T-cell (primary cell): ENCODE data around the gene TNRC6B. TPM values are rescaled to one million over a fixed set of nuclear protein-coding genes. Genes with fewer than 3 reads are reported as not detected.
"Not testable (repeated sequence)": the region's sequence is repeated elsewhere in the genome, so short reads cannot be mapped to it uniquely, and the experiment has no call there.

Experiments
- ATAC-seq, 4 experiments: fragments of 200-7000 bp in 3 of 4; fragments of 150-1000 bp in 1 of 4; cut with Tn5 transposase; replicated peaks in 1 of 4; 1 replicate in 3 of 4; 2 replicates in 1 of 4; pipeline ENCODE4 v1.10.0; 2021; ENCODE audit warnings: moderate library complexity in 3 of 4, mild to moderate bottlenecking in 2 of 4, moderate number of reproducible peaks in 1 of 4
- CTCF ChIA-PET, 2 donors: fragments of 300-600 bp; sonication (Branson Sonifier 250); formaldehyde crosslinking; loops; one replicate each; lab custom pipeline; 2022; ENCODE audit warnings: antibody characterized with exemption in 2 of 2; lab: Charles Lee
- POLR2A ChIA-PET, 2 donors: fragments of 300-600 bp; sonication (Branson Sonifier 250); formaldehyde crosslinking; loops; one replicate each; lab custom pipeline; 2022; ENCODE audit warnings: antibody characterized with exemption in 2 of 2; lab: Charles Lee
- DNase-seq, 35 experiments: peaks; one replicate each; pipeline versions ENCODE4 v3.0.0 to v3.0.0-alpha.2; 2013 to 2023
- H3K27ac ChIP-seq: one replicate; pipeline ENCODE4 v1.5.1; 2013; ENCODE audit warnings: low read length
- H3K27me3 ChIP-seq, 2 experiments: replicated peaks in 1 of 2; 1 replicate in 1 of 2; 2 replicates in 1 of 2; pipeline versions ENCODE4 v1.6.1 to v1.7.0; 2013; ENCODE audit warnings: low read length in 1 of 2, mixed read lengths in 1 of 2; ENCODE audit not compliant: control insufficient read depth in 2 of 2, insufficient read depth in 2 of 2; ENCODE audit errors: extremely low read depth in 1 of 2
- H3K36me3 ChIP-seq, 2 donors: 1 replicate in 1 of 2; 2 replicates in 1 of 2; pipeline versions ENCODE4 v1.6.1 to v1.7.0; 2013; ENCODE audit warnings: low read length in 1 of 2; ENCODE audit not compliant: control insufficient read depth in 2 of 2, insufficient read depth in 1 of 2; ENCODE audit errors: extremely low read depth in 1 of 2
- H3K4me1 ChIP-seq, 2 experiments: 1 replicate in 1 of 2; 2 replicates in 1 of 2; pipeline versions ENCODE4 v1.6.1 to v1.7.0; 2013; ENCODE audit warnings: low read length in 2 of 2, mixed read lengths in 1 of 2; ENCODE audit not compliant: insufficient read depth in 2 of 2, control insufficient read depth in 1 of 2; ENCODE audit errors: extremely low read depth in 1 of 2
- H3K4me3 ChIP-seq, 2 donors: 1 replicate in 1 of 2; 2 replicates in 1 of 2; pipeline versions ENCODE4 v1.5.1 to v1.7.0; 2013; ENCODE audit warnings: mild to moderate bottlenecking in 2 of 2, low read length in 1 of 2, moderate library complexity in 1 of 2; ENCODE audit not compliant: control insufficient read depth in 1 of 2; ENCODE audit errors: extremely low read depth in 1 of 2
- H3K9me3 ChIP-seq: 2 replicates; pipeline ENCODE4 v1.7.0; 2013
- H3K27ac Mint-ChIP-seq, 2 donors: one replicate each; pipeline ENCODE4 v1.8.0; 2020 to 2021; ENCODE audit warnings: mild to moderate bottlenecking in 2 of 2, mixed read lengths in 2 of 2
- H3K27me3 Mint-ChIP-seq, 2 donors: one replicate each; pipeline ENCODE4 v1.8.0; 2021 to 2022; ENCODE audit warnings: mixed read lengths in 2 of 2
- H3K36me3 Mint-ChIP-seq: one replicate; pipeline ENCODE4 v1.8.0; 2021; ENCODE audit warnings: mixed read lengths
- H3K4me1 Mint-ChIP-seq, 3 donors: one replicate each; pipeline ENCODE4 v1.8.0; 2020 to 2022; ENCODE audit warnings: mixed read lengths in 3 of 3, mild to moderate bottlenecking in 1 of 3
- H3K4me3 Mint-ChIP-seq, 3 donors: one replicate each; pipeline ENCODE4 v1.8.0; 2020 to 2022; ENCODE audit warnings: mild to moderate bottlenecking in 3 of 3, mixed read lengths in 3 of 3, moderate library complexity in 3 of 3
- H3K9me3 Mint-ChIP-seq, 3 donors: one replicate each; pipeline ENCODE4 v1.8.0; 2020 to 2022; ENCODE audit warnings: mixed read lengths in 3 of 3
- WGBS: methylation state at CpG from one replicate; pipeline ENCODE4 v1.1.5; 2013; ENCODE audit warnings: missing lambda C conversion rate; ENCODE audit not compliant: insufficient coverage; 5-methylcytosine and 5-hydroxymethylcytosine counted together
- total RNA-seq, 35 experiments: library from RNA in 6 of 35; stranded (reverse) in 6 of 35; fragments of 120-200 nt in 1 of 35; gene quantifications; one replicate each; pipeline versions ENCODE4 v1.2.1 to v1.2.4 and lab custom pipeline; 2013 to 2026

The TNRC6B gene
- total RNA-seq, 5 donors from 2014 or later (not counting 1 experiment from before 2014, with no cell fraction given): 122 to 173 (median 143) TPM

GRCh38 chr22:40153192-40153591, 24.5 kb upstream of the TNRC6B start:
- Mint-ChIP-seq H3K4me1 (peaks cover 20 to 22% (median 21%) of the 10 kb centered on the region in 3 donors), H3K27me3 (no peaks in the 10 kb centered on the region), H3K27ac (peak overlapping the region; percentile 31 to 39), H3K36me3 (peaks cover 32% of the 10 kb centered on the region), H3K9me3 (no peaks in the 10 kb centered on the region), H3K4me3 (no peak overlapping the region)
- Histone ChIP-seq H3K4me1 (no peaks in the 10 kb centered on the region), H3K36me3 (peaks cover 0 to 16% of the 10 kb centered on the region in 2 donors), H3K9me3 (no peaks in the 10 kb centered on the region), H3K4me3 (no peak overlapping the region), H3K27me3 (no peaks in the 10 kb centered on the region), H3K27ac (no peak overlapping the region)
- DNase-seq (no peak), ATAC-seq (no peak)
- ChIA-PET CTCF (no interaction called here), POLR2A (no interaction called here)
- WGBS: no CpG with 5 or more reads among the region's 4 CpGs

DNA sequence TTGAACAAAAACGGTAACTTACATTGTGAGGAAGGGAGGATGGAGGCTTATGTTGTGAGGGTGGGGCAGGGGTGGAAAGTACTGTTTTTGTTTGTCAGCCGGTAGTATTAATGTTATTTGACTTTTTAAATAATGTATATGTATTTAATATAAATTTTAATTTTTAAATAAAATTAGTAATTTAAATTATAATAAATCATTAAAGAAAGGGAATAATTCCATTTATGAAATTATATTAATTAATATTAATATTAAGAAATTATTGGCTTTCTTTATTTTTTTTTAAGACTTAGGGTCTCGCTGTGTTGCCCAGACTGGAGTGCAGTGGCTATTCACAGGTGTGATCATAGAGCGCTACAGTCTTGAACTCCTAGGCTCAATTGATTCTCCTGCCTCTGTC, 24.0 kb upstream of the TNRC6B start:
- H3K27ac ChIP-seq: no peak overlapping the region
- H3K36me3 Mint-ChIP-seq: peaks cover 32% of the 10 kb centered on the region
- H3K27me3 ChIP-seq: no peaks in the 10 kb centered on the region
- H3K27me3 Mint-ChIP-seq: no peaks in the 10 kb centered on the region
- 100% methylated on average over 1 of the region's 4 CpGs for WGBS
- H3K9me3 Mint-ChIP-seq: no peaks in the 10 kb centered on the region
- ChIA-PET CTCF (no interaction called here), POLR2A (interaction anchor here in 1 of 2 donors (0.6 kb wide), 1 partner anchor 103 kb away, joined by 3 read pairs; no protein-coding TSS in a partner anchor)
- DNase-seq: no peak
- no peaks in the 10 kb centered on the region for H3K4me1 ChIP-seq
- H3K4me3 Mint-ChIP-seq: no peak overlapping the region
- H3K36me3 ChIP-seq: peaks cover 0 to 19% of the 10 kb centered on the region in 2 donors
- no peak overlapping the region for H3K27ac Mint-ChIP-seq
- no peak overlapping the region for H3K4me3 ChIP-seq
- ATAC-seq: no peak
- H3K9me3 ChIP-seq: no peaks in the 10 kb centered on the region
- peaks cover 20 to 22% (median 21%) of the 10 kb centered on the region in 3 donors for H3K4me1 Mint-ChIP-seq

GRCh38 chr22:40156001-40156516, 21.7 kb upstream of the TNRC6B start:
- DNase-seq (peak in 1 of 35 experiments; percentile 16), ATAC-seq (peak in 2 of 4 experiments; percentile 30 to 32)
- no peak overlapping the region for H3K4me3 Mint-ChIP-seq
- Histone ChIP-seq H3K27me3 (no peaks in the 10 kb centered on the region), H3K9me3 (no peaks in the 10 kb centered on the region), H3K27ac (no peak overlapping the region), H3K4me1 (no peaks in the 10 kb centered on the region), H3K4me3 (no peak overlapping the region), H3K36me3 (peaks cover 0 to 26% of the 10 kb centered on the region in 2 donors)
- H3K27me3 Mint-ChIP-seq: no peaks in the 10 kb centered on the region
- H3K36me3 Mint-ChIP-seq: peaks cover 23% of the 10 kb centered on the region
- H3K4me1 Mint-ChIP-seq: peaks cover 16 to 23% (median 21%) of the 10 kb centered on the region in 3 donors
- H3K27ac Mint-ChIP-seq: peak overlapping the region; percentile 57 to 61
- CTCF ChIA-PET: no interaction called here
- POLR2A ChIA-PET: no interaction called here
- WGBS: 61% methylated on average over 2 of the region's 7 CpGs
- H3K9me3 Mint-ChIP-seq: no peaks in the 10 kb centered on the region

DNA sequence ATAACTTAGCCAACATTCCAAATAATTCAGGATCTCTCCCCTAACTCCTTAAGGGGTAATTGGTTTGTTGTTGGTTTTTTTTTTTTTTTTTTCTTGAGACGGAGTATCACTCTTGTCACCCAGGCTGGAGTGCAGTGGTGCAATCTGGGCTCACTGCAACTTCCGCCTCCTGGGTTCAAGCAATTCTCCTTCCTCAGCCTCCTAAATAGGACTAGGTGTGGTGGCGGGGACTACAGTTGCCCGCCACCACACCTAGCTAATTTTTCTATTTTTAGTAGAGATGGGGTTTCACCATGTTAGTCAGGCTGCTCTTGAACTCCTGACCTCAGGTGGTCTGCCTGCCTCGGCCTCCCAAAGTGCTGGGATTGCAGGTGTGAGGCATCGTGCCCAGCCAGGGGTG, 21.0 kb upstream of the TNRC6B start:
- H3K27me3 ChIP-seq, H3K9me3 Mint-ChIP-seq, H3K9me3 ChIP-seq, H3K4me3 Mint-ChIP-seq, DNase-seq, H3K27ac Mint-ChIP-seq, ATAC-seq, H3K27ac ChIP-seq, CTCF ChIA-PET, H3K4me1 ChIP-seq, H3K4me3 ChIP-seq, H3K27me3 Mint-ChIP-seq: not testable (repeated sequence)
- Mint-ChIP-seq H3K4me1 (peaks cover 9 to 24% (median 22%) of the 10 kb centered on the region in 3 donors), H3K36me3 (peaks cover 28% of the 10 kb centered on the region)
- POLR2A ChIA-PET: interaction anchor here in 1 of 2 donors (0.6 kb wide), 1 partner anchor 106 kb away, joined by 3 read pairs; no protein-coding TSS in a partner anchor
- peaks cover 0 to 29% of the 10 kb centered on the region in 2 donors for H3K36me3 ChIP-seq
- WGBS: 86% methylated on average over 2 of the region's 6 CpGs

DNA sequence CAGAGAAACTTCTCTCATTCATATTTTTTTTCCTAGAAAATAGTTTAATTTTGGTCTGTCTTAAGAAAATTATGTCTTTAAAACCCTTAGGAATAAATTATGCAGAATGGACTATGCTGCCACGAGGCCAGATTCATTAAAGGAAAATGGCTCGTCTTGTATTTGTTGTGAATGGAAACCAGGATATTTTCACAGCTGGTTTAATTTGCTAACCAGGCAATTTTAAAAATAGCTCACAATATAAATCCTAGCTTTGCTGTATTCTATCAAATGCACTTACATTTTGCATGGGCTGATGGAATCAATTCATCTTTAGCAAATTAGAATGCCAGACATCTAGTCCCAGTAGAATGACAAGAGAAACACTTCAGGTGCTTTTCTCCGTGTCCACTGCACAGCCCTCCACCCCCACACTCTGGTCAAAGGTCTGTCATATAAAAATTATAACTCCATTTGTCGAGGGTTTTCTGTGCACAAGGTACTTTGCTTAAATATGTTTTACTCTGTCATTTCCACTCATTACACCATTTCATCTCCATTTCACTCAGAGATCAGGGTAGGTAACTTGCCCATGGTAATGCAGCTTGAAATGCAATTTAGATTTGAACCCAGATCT, 20.3 kb upstream of the TNRC6B start:
- Mint-ChIP-seq H3K27ac (no peak overlapping the region), H3K27me3 (no peaks in the 10 kb centered on the region), H3K4me3 (no peak overlapping the region), H3K4me1 (peaks cover 7 to 25% (median 23%) of the 10 kb centered on the region in 3 donors), H3K36me3 (peaks cover 30% of the 10 kb centered on the region), H3K9me3 (no peaks in the 10 kb centered on the region)
- Histone ChIP-seq H3K27me3 (no peaks in the 10 kb centered on the region), H3K36me3 (peaks cover 0 to 29% of the 10 kb centered on the region in 2 donors), H3K27ac (no peak overlapping the region), H3K4me3 (no peak overlapping the region), H3K9me3 (no peaks in the 10 kb centered on the region), H3K4me1 (no peaks in the 10 kb centered on the region)
- DNase-seq (no peak), ATAC-seq (no peak)
- ChIA-PET CTCF (no interaction called here), POLR2A (interaction anchor here in 1 of 2 donors (0.6 kb wide), 2 partner anchors 107 to 1860 kb away, joined by 3 read pairs; no protein-coding TSS in a partner anchor)
- WGBS: no CpG with 5 or more reads among the region's 4 CpGs

GRCh38 chr22:40161194-40161593, 16.5 kb upstream of the TNRC6B start:
- peak overlapping the region in 1 of 2 donors; percentile 28 for H3K27ac Mint-ChIP-seq
- Histone ChIP-seq H3K27me3 (no peaks in the 10 kb centered on the region), H3K4me1 (no peaks in the 10 kb centered on the region), H3K27ac (no peak overlapping the region), H3K9me3 (no peaks in the 10 kb centered on the region), H3K36me3 (peaks cover 0 to 37% of the 10 kb centered on the region in 2 donors), H3K4me3 (no peak overlapping the region)
- H3K27me3 Mint-ChIP-seq: no peaks in the 10 kb centered on the region
- no peak for DNase-seq
- CTCF ChIA-PET: interaction anchor here in 1 of 2 donors (0.6 kb wide), 1 partner anchor 57 kb away, joined by 3 read pairs; no protein-coding TSS in a partner anchor
- no peaks in the 10 kb centered on the region for H3K9me3 Mint-ChIP-seq
- no CpG with 5 or more reads among the region's 1 CpG for WGBS
- H3K36me3 Mint-ChIP-seq: peaks cover 31% of the 10 kb centered on the region
- H3K4me3 Mint-ChIP-seq: no peak overlapping the region
- H3K4me1 Mint-ChIP-seq: peaks cover 0 to 19% (median 17%) of the 10 kb centered on the region in 3 donors
- POLR2A ChIA-PET: interaction anchor here (0.5 to 0.6 kb wide), 3 partner anchors 46 to 515 kb away, joined by 3 to 11 read pairs (median 3); no protein-coding TSS in a partner anchor
- no peak for ATAC-seq
